GM21529 (cell line): ENCODE results near the gene ICOS.

Experiments
- ATAC-seq: cut with Tn5 transposase; IDR thresholded peaks from one replicate; pipeline ENCODE4 v1.9.1; 2021; ENCODE audit not compliant: unreplicated experiment

Gene ICOS

GRCh38 chr2:203936535-203936934 is at the start of gene ICOS:
Gene ICOS, plus strand, starts transcription at chr2:203936763. Its CDS starts 52 bp downstream, at chr2:203936815.
- ATAC-seq: no peak

- no peak for ATAC-seq
Measured at GRCh38 chr2:203887677-203888076, 48.9 kb upstream of the ICOS start.

- no peak for ATAC-seq
Measured at GRCh38 chr2:203889542-203889941, 47.0 kb upstream of the ICOS start.

- ATAC-seq: no peak
Measured at GRCh38 chr2:203889944-203890343, 46.6 kb upstream of the ICOS start.

GRCh38 chr2:203890733-203891132 is 45.8 kb upstream of the ICOS start:
- ATAC-seq: no peak

GRCh38 chr2:203891474-203891873 is 45.1 kb upstream of the ICOS start:
- ATAC-seq: no peak

GRCh38 chr2:203892207-203892606 is 44.4 kb upstream of the ICOS start:
- ATAC-seq: no peak

- no peak for ATAC-seq
Measured at GRCh38 chr2:203893401-203893800, 43.2 kb upstream of the ICOS start.

- no peak for ATAC-seq
Measured at GRCh38 chr2:203893840-203894239, 42.7 kb upstream of the ICOS start.

- no peak for ATAC-seq
Measured at GRCh38 chr2:203894262-203894661, 42.3 kb upstream of the ICOS start.

- ATAC-seq: no peak
Measured at GRCh38 chr2:203897544-203897943, 39.0 kb upstream of the ICOS start.

- ATAC-seq: no peak
Measured at GRCh38 chr2:203898657-203899056, 37.9 kb upstream of the ICOS start.

- ATAC-seq: no peak
Measured at GRCh38 chr2:203900253-203900652, 36.3 kb upstream of the ICOS start.

GRCh38 chr2:203904022-203904421 is 32.5 kb upstream of the ICOS start:
- no peak for ATAC-seq

GRCh38 chr2:203905656-203906055 is 30.9 kb upstream of the ICOS start:
- ATAC-seq: no peak

- ATAC-seq: no peak
Measured at GRCh38 chr2:203908066-203908796, 28.3 kb upstream of the ICOS start.

- ATAC-seq: no peak
Measured at GRCh38 chr2:203908797-203909185, 27.8 kb upstream of the ICOS start.

GRCh38 chr2:203909261-203909967 is 27.1 kb upstream of the ICOS start:
- ATAC-seq: no peak

GRCh38 chr2:203909974-203910373 is 26.6 kb upstream of the ICOS start:
- ATAC-seq: no peak

GRCh38 chr2:203913947-203914346 is 22.6 kb upstream of the ICOS start:
- ATAC-seq: no peak

GRCh38 chr2:203914546-203915182 is 21.9 kb upstream of the ICOS start:
- ATAC-seq: no peak

GRCh38 chr2:203915256-203915655 is 21.3 kb upstream of the ICOS start:
- no peak for ATAC-seq
